ENCODE data around the gene COQ8A.
"Not testable (repeated sequence)": the region's sequence is repeated elsewhere in the genome, so short reads cannot be mapped to it uniquely, and the experiment has no call there.

The COQ8A gene

DNA sequence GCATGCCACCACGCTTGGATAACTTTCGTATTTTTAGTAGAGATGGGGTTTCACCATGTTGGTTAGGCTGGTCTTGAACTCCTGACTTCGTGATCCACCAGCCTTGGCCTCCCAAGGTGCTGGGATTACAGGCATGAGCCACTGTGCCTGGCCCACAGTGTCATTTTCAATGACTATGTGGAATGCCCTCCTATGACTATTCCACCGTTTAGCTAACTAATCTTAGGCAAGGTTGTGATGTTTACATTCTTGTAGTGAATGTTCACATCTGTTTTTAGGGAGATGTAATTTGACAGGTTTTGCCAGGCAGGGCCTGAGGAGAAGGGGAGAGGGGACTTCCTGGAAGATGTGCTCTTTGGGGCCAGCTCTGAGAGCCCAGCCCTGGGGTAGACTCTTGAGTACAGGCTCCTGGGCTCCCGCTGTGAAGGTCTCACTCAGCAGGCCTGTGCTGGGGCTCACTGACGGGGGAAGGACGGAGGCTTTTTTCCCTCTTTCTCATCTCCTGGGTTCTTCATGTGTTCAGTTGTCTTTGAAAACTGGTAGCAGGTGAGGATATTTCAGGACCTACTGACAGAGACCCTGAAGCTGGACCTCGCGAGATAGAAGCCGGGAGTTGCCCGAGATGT, 13.2 kb downstream of the COQ8A start:
- DNase-seq (ENCODE audit: low spot score), result no peak

GRCh38 chr1:226954337-226954736, 14.2 kb downstream of the COQ8A start:
- DNase-seq (ENCODE audit: low spot score), result no peak

GRCh38 chr1:226954777-226955176, 14.7 kb downstream of the COQ8A start:
- no peak for DNase-seq (ENCODE audit: low spot score)

DNA sequence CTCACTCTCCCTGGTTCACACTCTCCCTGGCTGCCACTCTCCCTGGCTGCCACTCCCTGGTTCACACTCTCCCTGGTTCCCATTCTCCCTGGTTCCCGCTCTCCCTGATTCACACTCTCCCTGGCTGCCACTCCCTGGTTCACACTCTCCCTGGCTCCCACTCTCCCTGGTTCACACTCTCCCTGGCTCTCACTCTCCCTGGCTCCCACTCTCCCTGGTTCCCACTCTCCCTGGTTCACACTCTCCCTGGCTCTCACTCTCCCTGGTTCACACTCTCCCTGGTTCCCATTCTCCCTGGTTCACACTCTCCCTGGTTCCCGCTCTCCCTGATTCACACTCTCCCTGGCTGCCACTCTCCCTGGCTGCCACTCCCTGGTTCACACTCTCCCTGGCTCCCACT, 15.8 kb downstream of the COQ8A start:
- DNase-seq (ENCODE audit: low spot score), result not testable (repeated sequence)

- DNase-seq (ENCODE audit: low spot score), result no peak
Measured at GRCh38 chr1:226956942-226957713, 17.0 kb downstream of the COQ8A start.

DNA sequence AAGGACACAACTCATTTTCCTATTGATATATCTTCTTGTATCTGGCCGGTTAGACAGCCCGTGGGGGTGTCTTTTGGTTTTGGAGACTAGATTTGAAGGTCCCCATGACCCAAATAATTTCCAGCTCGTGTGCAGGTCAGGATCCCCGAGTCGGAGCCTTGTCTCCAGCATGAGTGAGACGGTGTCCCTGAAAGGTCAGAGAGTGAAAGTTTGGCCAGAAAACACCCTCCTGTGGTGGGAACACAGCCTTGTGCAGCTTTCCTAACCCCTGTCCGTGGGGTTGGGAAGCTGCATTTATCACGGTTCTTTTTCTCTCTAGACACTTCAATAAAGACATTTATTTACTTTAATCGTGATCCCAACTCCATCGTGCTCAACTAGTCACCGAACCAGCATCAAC, 17.6 kb downstream of the COQ8A start:
- DNase-seq (ENCODE audit: low spot score), result no peak

DNA sequence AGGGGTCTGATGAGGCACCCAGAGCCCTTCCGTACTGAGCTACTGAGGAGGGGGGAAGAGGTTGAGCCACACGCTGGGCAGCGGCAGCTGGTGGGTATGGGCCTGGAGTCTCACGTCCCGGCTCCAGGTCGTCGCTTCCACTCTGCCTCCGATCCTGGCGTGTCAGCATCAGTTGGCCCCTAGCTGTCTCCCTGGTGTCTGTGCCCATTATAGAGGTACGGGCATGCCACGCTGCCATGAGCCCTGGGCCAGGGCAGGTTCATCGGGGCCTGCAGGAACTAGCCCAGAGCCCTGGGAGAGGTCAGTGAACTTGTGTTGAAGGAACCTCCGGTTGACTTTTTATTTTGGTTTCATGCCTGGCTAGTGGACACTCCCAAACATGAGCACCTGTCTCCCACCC, 18.2 kb downstream of the COQ8A start:
- DNase-seq (ENCODE audit: low spot score), result no peak

DNA sequence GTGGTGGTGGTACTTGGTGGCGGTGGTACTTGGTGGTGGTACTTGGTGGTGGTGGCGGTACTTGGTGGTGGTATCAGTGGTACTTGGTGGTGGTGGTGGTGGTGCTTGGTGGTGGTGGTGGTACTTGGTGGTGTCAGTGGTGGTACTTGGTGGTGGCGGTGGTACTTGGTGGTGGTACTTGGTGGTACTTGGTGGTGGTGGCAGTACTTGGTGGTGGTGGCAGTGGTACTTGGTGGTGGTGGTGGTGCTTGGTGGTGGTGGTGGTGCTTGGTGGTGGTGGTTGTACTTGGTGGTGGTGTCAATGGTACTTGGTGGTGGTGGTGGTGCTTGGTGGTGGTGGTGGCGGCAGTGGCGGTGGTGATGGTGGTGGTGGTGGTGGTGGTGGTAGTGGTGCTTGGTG, 20.2 kb downstream of the COQ8A start:
- DNase-seq (ENCODE audit: low spot score), result no peak

- DNase-seq (ENCODE audit: low spot score), result no peak
Measured at GRCh38 chr1:226960944-226961765, 21.1 kb downstream of the COQ8A start.

GRCh38 chr1:226962421-226963391, 22.6 kb downstream of the COQ8A start:
- DNase-seq (ENCODE audit: low spot score), result no peak

DNA sequence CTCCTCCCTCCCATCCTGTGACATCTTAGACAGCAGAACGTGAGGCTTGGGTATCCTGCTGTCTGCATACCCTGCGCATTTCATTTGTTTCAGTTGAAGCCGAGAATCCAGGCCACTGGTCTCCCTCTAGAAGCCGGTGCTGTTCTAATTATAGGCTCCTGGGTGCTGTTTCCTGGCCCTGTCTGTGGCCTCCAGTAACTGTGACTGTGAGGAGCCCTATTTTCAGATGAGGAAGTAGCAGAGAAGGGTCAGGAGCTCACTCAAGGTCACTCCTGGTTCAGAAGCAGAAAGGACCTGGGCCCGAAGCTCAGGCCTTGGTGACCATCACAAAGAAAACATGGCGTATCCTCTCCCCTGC, 24.0 kb downstream of the COQ8A start:
- DNase-seq (ENCODE audit: low spot score), result no peak

DNA sequence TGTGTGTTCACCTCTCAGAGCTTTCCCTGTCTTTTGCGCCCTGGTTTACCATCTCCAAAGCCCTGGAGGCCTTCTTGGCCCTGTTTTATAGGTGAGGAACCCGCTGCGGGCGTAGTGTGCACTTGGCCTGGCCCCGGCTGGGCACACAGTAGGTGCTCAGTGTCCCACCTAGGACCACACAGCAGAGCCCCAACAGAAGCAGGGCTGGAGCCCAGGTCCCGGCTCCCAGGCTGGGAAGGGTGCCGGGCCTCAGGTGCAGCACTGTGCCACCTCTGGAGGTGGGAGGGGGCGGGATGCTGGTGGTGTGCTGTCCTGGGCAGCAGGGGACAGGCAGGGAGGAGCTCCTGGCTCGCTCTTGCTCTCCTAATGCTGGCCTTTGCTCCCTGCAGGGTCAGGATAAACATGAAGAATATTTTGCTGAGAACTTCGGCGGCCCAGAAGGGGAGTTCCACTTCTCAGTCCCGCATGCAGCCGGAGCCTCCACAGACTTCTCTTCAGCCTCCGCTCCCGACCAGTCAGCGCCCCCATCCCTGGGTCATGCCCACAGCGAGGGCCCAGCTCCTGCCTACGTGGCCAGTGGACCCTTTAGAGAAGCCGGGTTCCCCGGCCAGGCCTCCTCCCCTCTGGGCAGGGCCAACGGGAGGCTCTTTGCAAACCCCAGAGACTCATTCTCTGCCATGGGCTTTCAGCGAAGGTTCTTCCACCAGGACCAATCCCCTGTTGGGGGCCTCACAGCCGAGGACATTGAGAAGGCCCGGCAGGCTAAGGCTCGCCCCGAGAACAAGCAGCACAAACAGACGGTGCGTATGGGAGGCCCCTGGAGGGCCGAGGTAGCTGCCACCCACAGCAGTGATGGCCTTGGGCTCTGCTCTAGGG, 24.8 kb downstream of the COQ8A start:
- DNase-seq (ENCODE audit: low spot score), result no peak

- DNase-seq (ENCODE audit: low spot score), result no peak
Measured at GRCh38 chr1:226965581-226966440, 25.7 kb downstream of the COQ8A start.

DNA sequence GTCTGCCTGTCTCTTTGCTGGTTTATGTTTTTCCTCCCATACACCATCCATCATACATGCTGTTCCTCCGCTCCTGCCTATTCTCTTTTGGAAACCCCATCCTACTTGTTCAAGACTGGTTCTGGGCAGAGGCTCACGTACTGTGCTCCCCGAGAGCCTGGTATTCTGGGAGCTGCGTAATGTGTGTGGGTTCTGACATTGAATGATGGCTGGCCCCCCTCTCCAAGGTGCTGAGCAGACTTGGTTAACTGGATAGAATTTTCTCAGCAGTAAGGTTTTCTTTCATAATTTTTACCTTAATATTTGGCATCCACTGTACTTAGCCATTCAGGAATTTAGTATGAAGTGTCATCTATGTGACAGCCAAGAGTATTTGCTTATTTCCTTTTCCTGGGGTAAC, 26.6 kb downstream of the COQ8A start:
- DNase-seq (ENCODE audit: low spot score), result peak; percentile 63

DNA sequence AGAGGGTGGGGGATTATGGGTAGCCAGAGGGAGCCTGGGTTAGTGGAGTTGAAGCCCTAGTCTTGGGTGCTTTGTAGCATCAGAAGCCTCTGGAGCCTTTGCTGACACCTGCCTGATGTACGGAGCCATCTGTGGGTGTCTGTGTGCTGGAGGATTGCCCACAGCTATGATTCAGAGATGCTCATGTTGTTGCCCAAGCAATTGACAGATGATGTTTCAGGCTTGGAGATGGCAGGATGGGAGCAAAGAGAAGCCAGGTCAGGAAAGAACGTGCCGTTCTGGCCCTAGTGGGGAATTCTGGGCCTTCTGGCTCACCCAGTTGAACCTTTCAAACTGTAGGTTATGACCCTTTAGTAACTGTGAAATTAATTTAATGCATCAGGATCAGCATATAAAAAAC, 27.6 kb downstream of the COQ8A start:
- peak; percentile 57 for DNase-seq (ENCODE audit: low spot score)

- no peak for DNase-seq (ENCODE audit: low spot score)
Measured at GRCh38 chr1:226971765-226972164, 31.7 kb downstream of the COQ8A start.

DNA sequence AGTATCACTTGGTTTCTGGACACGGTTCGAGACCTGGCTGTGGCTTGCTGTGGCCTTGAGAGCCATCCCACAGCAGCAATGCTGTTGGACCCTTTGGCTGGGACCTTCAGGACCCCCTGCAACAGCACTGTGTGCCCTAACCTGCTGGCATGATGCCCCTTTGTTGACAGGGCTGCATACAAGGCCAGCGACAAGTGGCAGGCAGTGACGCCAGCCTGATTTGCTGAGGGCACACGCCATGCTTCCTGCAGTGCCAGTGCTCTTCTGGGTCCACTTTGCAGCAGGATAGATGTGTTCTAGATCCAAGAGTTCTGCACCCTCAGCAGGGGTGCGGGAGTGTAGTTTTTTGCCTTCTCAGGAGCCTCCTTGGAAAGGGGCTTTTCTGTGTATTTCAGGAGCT, 32.8 kb downstream of the COQ8A start:
- no peak for DNase-seq (ENCODE audit: low spot score)

DNA sequence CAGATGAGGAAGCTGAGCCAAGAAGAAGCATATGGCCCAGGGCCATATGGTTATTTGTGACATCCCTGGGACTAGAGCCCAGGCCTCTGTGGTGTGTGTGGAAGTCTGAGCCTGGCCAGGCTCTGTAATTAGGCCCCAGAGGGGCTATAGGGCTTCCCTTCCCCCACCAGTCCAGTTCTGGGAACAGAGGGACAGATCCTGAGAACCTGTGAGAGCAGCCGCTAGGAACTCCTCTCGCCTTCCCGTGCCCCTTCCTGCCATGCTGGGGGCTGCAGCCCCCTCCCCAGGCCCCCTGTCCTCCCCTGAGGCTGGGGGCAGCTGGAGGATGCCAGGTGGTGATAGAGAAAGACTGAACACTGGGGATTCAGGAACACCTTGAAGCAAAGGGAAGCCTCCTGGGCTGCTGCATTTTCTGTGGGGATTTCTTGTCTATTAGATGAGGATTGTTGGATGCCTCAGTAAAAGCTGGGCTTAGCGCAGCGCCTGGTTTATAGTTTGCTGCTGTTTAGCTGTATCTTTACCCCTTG, 33.3 kb downstream of the COQ8A start:
- no peak for DNase-seq (ENCODE audit: low spot score)

DNA sequence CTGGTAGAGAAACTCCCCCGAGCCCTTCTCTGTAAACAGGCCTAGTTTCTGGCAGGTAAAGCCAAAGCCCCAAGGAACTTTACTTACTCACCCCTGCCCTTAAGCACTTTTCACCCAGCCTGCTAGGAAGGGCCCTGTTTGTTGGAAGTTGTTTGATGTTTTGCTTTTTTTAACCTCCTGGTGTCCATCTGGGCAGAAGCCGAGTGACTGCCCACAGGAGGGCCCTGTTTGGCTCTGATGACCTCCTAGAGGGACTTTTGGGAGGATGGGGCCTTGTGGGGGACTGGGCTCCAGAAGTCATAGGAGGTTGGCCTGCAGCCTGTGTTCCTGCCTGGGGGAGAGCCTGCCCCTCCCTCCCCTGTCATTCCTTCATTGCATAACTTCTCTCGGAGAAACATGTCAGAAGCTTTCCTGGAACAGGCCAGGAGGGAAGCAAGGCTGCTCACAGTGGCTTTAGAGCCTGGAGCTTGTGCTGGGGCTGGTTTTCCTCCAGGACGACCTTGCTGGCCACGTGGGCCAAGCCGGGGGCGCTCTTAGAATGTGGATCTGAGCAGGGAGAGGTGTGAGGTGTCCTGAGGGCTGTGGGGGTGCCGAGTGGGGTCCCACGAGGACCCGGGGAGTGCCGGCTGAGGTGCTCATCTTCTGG, 33.9 kb downstream of the COQ8A start:
- DNase-seq (ENCODE audit: low spot score), result no peak

Measured in putamen (tissue), 1 donor.